Endothelial cell of umbilical vein (primary cell): ENCODE data around the gene SPECC1L. TPM values are rescaled to one million over a fixed set of nuclear protein-coding genes. Genes with fewer than 3 reads are reported as not detected.

Source experiments
- BruUV-seq: library from RNA; stranded (reverse); fragments of 400-500 nt; replicated peaks from 2 replicates; lab custom pipeline; 2021; lab: Mats Ljungman, UMichigan
- CTCF ChIA-PET: fragments of 300-600, 350-600 bp; sonication (Branson Sonifier 250); formaldehyde crosslinking; loops from one replicate; lab custom pipeline; 2021; ENCODE audit warnings: antibody characterized with exemption, inconsistent platforms; lab: Charles Lee
- POLR2A ChIA-PET: fragments of 300-600, 350-600 bp; sonication (Branson Sonifier 250); formaldehyde crosslinking; loops from one replicate; lab custom pipeline; 2021; ENCODE audit warnings: antibody characterized with exemption, inconsistent platforms; lab: Charles Lee
- DNase-seq: peaks from one replicate; pipeline ENCODE4 v3.0.0-alpha.2; 2011; ENCODE audit warnings: low read depth, low spot score
- FAIRE-seq: peaks from 2 replicates; lab custom pipeline; 2011; peaks lifted over from hg19 to GRCh38; lab: Jason Lieb, UNC
- H2AFZ ChIP-seq: 2 replicates; pipeline ENCODE4 v1.6.0; 2012; ENCODE audit warnings: low read depth, low read length, control low read depth, inconsistent platforms
- H3K27ac ChIP-seq: 2 replicates; pipeline ENCODE4 v1.5.1; 2011; ENCODE audit warnings: low read depth, mild to moderate bottlenecking, control low read depth, low read length, moderate library complexity; ENCODE audit not compliant: insufficient read depth
- H3K27me3 ChIP-seq, 2 experiments: 2 replicates each; pipeline versions ENCODE4 v1.6.0 to v1.6.1; 2011; ENCODE audit warnings: low read length in 2 of 2, mixed read lengths in 1 of 2; ENCODE audit not compliant: control insufficient read depth in 2 of 2, insufficient read depth in 2 of 2
- H3K36me3 ChIP-seq, 2 experiments: 2 replicates in 1 of 2; 3 replicates in 1 of 2; pipeline ENCODE4 v1.5.1; 2011; ENCODE audit warnings: low read length in 2 of 2, mild to moderate bottlenecking in 1 of 2, moderate library complexity in 1 of 2; ENCODE audit not compliant: control insufficient read depth in 2 of 2, insufficient read depth in 2 of 2; ENCODE audit errors: extremely low read depth in 1 of 2
- H3K4me1 ChIP-seq: 3 replicates; pipeline ENCODE4 v1.5.1; 2011; ENCODE audit warnings: mild to moderate bottlenecking, low read length; ENCODE audit not compliant: control insufficient read depth, insufficient read depth; ENCODE audit errors: extremely low read depth
- H3K4me2 ChIP-seq: 2 replicates; pipeline ENCODE4 v1.6.1; 2011; ENCODE audit warnings: low read length, control low read depth, mixed read lengths; ENCODE audit not compliant: insufficient read depth
- H3K4me3 ChIP-seq, 3 experiments: fragments of 200-600 bp in 1 of 3; sonication (generic), shearing (Covaris generic) in 1 of 3; replicated peaks in 1 of 3; 2 replicates each; pipeline ENCODE4 v1.5.1; 2011 to 2016; ENCODE audit warnings: control low read depth in 3 of 3, low read length in 3 of 3, mild to moderate bottlenecking in 2 of 3, inconsistent platforms in 1 of 3, low read depth in 1 of 3, moderate library complexity in 1 of 3; ENCODE audit not compliant: insufficient read depth in 1 of 3
- H3K79me2 ChIP-seq: 2 replicates; pipeline ENCODE4 v1.6.0; 2012; ENCODE audit warnings: low read length, inconsistent platforms; ENCODE audit not compliant: control insufficient read depth, insufficient read depth
- H3K9ac ChIP-seq: replicated peaks from 2 replicates; pipeline ENCODE3; 2011; ENCODE audit warnings: low read length, control low read depth; ENCODE audit not compliant: insufficient read depth; ENCODE audit errors: extremely low read depth
- H3K9me1 ChIP-seq: replicated peaks from 3 replicates; pipeline ENCODE4 v1.6.0; 2011; ENCODE audit warnings: mild to moderate bottlenecking, low read length; ENCODE audit not compliant: control insufficient read depth, insufficient read depth; ENCODE audit errors: extremely low read depth
- H3K9me3 ChIP-seq: replicated peaks from 2 replicates; pipeline ENCODE4 v1.5.1; 2012; ENCODE audit warnings: low read length, inconsistent platforms; ENCODE audit not compliant: control insufficient read depth, insufficient read depth
- H4K20me1 ChIP-seq: replicated peaks from 2 replicates; pipeline ENCODE3; 2011; ENCODE audit warnings: mild to moderate bottlenecking, low read length; ENCODE audit not compliant: control insufficient read depth, insufficient read depth; ENCODE audit errors: extremely low read depth
- EZH2 ChIP-seq: IDR thresholded peaks from 2 replicates; pipeline ENCODE4 v1.6.1; 2012; ENCODE audit warnings: borderline replicate concordance, low read depth, mild to moderate bottlenecking, moderate library complexity, low read length, inconsistent platforms; ENCODE audit not compliant: severe bottlenecking
- FOS ChIP-seq: IDR thresholded peaks from 2 replicates; pipeline ENCODE4 v1.6.1; 2011; ENCODE audit warnings: mild to moderate bottlenecking, low read length, moderate library complexity, borderline replicate concordance; ENCODE audit not compliant: insufficient read depth
- GATA2 ChIP-seq: IDR thresholded peaks from 2 replicates; pipeline ENCODE4 v1.7.0; 2011; ENCODE audit warnings: low read depth, mild to moderate bottlenecking, moderate library complexity, mixed read lengths, low read length; ENCODE audit not compliant: insufficient read length, insufficient read depth
- JUN ChIP-seq: IDR thresholded peaks from 2 replicates; pipeline ENCODE4 v1.6.1; 2011; ENCODE audit warnings: borderline replicate concordance, low read depth; ENCODE audit not compliant: insufficient read length, insufficient read depth
- MYC ChIP-seq: IDR thresholded peaks from one replicate; pipeline ENCODE4 v1.6.1; 2011; ENCODE audit warnings: mild to moderate bottlenecking, low read depth, low read length
- POLR2A ChIP-seq: IDR thresholded peaks from 2 replicates; pipeline ENCODE4 v1.6.1; 2012; ENCODE audit warnings: low read depth, mild to moderate bottlenecking, control low read depth, low read length
- POLR2AphosphoS5 ChIP-seq: IDR thresholded peaks from 2 replicates; pipeline ENCODE4 v1.6.1; 2012; ENCODE audit warnings: low read depth, mild to moderate bottlenecking, control low read depth, low read length, moderate library complexity; ENCODE audit not compliant: insufficient read depth
- dilution Hi-C: fragments of 300-500 bp; cut with MboI; formaldehyde crosslinking; loops from one replicate; pipeline ENCODE4 v1.15.0; 2019; ENCODE audit warnings: low sequenced_read_pairs; ENCODE audit not compliant: extremely low pct_ligation_motif_present
- intact Hi-C: fragments of 100-400 bp; cut with micrococcal nuclease; formaldehyde crosslinking; loops from one replicate; pipeline ENCODE4 v1.10.0; 2022
- polyA plus RNA-seq, 4 experiments: library from polyadenylated mRNA; depleted of rRNA in 3 of 4; stranded (reverse) in 3 of 4; unstranded in 1 of 4; fragments of >200 nt; gene quantifications; 2 replicates each; pipeline versions ENCODE4 v1.2.1 to v1.2.3, GENCODE V29; 2011 to 2012; ENCODE audit warnings: missing spikeins in 1 of 4
- total RNA-seq: library from RNA; stranded (reverse); gene quantifications from 2 replicates; pipeline ENCODE4 v1.2.3, GENCODE V29; 2021
- TF ChIP-seq, protein P1 (sequence below), 2 donors: IDR thresholded peaks; 1 replicate in 1 of 2; 2 replicates in 1 of 2; pipeline ENCODE4 v1.5.1; 2011; ENCODE audit warnings: low read length in 2 of 2, mild to moderate bottlenecking in 2 of 2, moderate library complexity in 2 of 2, control low read depth in 1 of 2, inconsistent platforms in 1 of 2, low read depth in 1 of 2; ENCODE audit not compliant: insufficient read depth in 1 of 2; ENCODE audit errors: extremely low read depth in 1 of 2
- TF ChIP-seq, protein P2 (sequence below): IDR thresholded peaks from 2 replicates; pipeline ENCODE4 v1.6.1; 2011; ENCODE audit not compliant: insufficient read depth, insufficient read length

The SPECC1L gene
- total and polyA plus RNA-seq, 2 donors (not counting 3 experiments of a cell fraction or from before 2014, with no cell fraction given): 22.8 to 79.3 TPM

DNA sequence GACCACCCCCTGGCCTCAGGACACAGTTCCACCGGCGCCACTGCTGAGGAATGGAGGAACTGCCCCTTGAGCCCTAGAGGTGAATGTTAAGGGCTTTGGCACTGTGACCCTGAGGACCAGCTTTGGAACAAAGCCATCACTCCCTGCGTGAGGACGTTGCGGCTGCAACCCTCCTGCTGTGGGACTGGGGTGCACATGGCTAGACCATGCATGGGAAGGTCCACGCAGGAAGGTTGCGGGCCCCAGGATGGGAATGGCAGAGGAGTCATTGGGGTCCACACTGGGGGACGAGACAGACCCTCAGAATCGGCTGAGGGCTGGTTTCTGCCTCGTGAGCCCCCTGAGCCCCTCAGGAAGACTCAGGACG is 150.3 kb downstream of the SPECC1L start:
- intact Hi-C loops: loop anchor here (1.0 kb wide), 4 partner anchors 14 to 151 kb away; partner anchors contain the start of gene SPECC1L
- no peak overlapping the region for H3K4me2 ChIP-seq

More for the DNA sequence above, 150.3 kb downstream of the SPECC1L start:
- Histone ChIP-seq H3K27me3 (no peaks in the 10 kb centered on the region), H3K36me3 (peaks cover 0 to 5% of the 10 kb centered on the region in 2 experiments), H3K9ac (no peak overlapping the region), H3K9me1 (no peaks in the 10 kb centered on the region), H3K4me1 (peaks cover 27% of the 10 kb centered on the region), H3K27ac (peak overlapping the region; percentile 79), H3K79me2 (no peaks in the 10 kb centered on the region), H3K9me3 (no peaks in the 10 kb centered on the region), H3K4me3 (no peak overlapping the region), H4K20me1 (no peaks in the 10 kb centered on the region), H2AFZ (no peak overlapping the region)
- no peak for FAIRE-seq
- POLR2A ChIA-PET: no interaction called here
- dilution Hi-C loops: no loop called here
- no TSS peak for BruUV-seq
- no peak for DNase-seq
- CTCF ChIA-PET: interaction anchor here (1.2 to 7.7 kb wide), 5 partner anchors 18 to 105 kb away, joined by 4 to 64 read pairs (median 8); no protein-coding TSS in a partner anchor
- no peak for TF ChIP-seq GATA2
- no peak for TF ChIP-seq JUN
- TF ChIP-seq, protein P1, sequence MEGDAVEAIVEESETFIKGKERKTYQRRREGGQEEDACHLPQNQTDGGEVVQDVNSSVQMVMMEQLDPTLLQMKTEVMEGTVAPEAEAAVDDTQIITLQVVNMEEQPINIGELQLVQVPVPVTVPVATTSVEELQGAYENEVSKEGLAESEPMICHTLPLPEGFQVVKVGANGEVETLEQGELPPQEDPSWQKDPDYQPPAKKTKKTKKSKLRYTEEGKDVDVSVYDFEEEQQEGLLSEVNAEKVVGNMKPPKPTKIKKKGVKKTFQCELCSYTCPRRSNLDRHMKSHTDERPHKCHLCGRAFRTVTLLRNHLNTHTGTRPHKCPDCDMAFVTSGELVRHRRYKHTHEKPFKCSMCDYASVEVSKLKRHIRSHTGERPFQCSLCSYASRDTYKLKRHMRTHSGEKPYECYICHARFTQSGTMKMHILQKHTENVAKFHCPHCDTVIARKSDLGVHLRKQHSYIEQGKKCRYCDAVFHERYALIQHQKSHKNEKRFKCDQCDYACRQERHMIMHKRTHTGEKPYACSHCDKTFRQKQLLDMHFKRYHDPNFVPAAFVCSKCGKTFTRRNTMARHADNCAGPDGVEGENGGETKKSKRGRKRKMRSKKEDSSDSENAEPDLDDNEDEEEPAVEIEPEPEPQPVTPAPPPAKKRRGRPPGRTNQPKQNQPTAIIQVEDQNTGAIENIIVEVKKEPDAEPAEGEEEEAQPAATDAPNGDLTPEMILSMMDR (IDR thresholded peaks at IDR 0.05; ENCODE audit: extremely low read depth in 1 of 2, insufficient read depth in 1 of 2, low read depth in 1 of 2, low read length in 2 of 2): no peak
- TF ChIP-seq, protein P2, sequence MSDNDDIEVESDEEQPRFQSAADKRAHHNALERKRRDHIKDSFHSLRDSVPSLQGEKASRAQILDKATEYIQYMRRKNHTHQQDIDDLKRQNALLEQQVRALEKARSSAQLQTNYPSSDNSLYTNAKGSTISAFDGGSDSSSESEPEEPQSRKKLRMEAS: no peak
- TF ChIP-seq MYC: no peak
- no peak for TF ChIP-seq EZH2
- TF ChIP-seq FOS: no peak
- no peak for TF ChIP-seq POLR2A
- TF ChIP-seq POLR2AphosphoS5: no peak
